Adrenal gland (tissue), 12 donors: ENCODE data around the gene CCDC167. TPM values are rescaled to one million over a fixed set of nuclear protein-coding genes. Genes with fewer than 3 reads are reported as not detected.

Source experiments
- DNase-seq, 7 donors: peaks; one replicate each; pipeline ENCODE4 v3.0.0-alpha.2; 2019 to 2020
- H3K27ac ChIP-seq, 5 donors: fragments of 200-600 bp; sonication (generic) in 4 of 5; 1 replicate in 3 of 5; 2 replicates in 2 of 5; pipeline versions ENCODE4 v1.5.1 to v1.8.0; 2016 to 2020; ENCODE audit warnings: mild to moderate bottlenecking in 1 of 5
- H3K27me3 ChIP-seq: fragments of 200-600 bp; 2 replicates; pipeline ENCODE4 v1.8.0; 2021
- H3K36me3 ChIP-seq, 2 donors: fragments of 200-600 bp; replicated peaks in 1 of 2; 1 replicate in 1 of 2; 2 replicates in 1 of 2; pipeline versions ENCODE4 v1.5.1 to v1.8.0; 2018 to 2022
- H3K4me1 ChIP-seq, 2 donors: fragments of 200-600 bp; replicated peaks in 1 of 2; 1 replicate in 1 of 2; 2 replicates in 1 of 2; pipeline versions ENCODE4 v1.5.1 to v1.8.0; 2018 to 2021
- H3K4me3 ChIP-seq, 4 donors: fragments of 200-600 bp; sonication (generic) in 3 of 4; one replicate each; pipeline ENCODE4 v1.5.1; 2016 to 2018
- H3K9me3 ChIP-seq, 3 donors: fragments of 200-600 bp; sonication (generic) in 1 of 3; replicated peaks in 1 of 3; 1 replicate in 2 of 3; 2 replicates in 1 of 3; pipeline versions ENCODE4 v1.5.1 to v1.8.0; 2016 to 2021
- POLR2A ChIP-seq, 2 donors: fragments of 450-650 bp; IDR thresholded peaks; one replicate each; pipeline ENCODE4 v1.6.1; 2017; ENCODE audit warnings: antibody characterized with exemption in 2 of 2, mild to moderate bottlenecking in 2 of 2, moderate library complexity in 1 of 2
- WGBS, 4 donors: extraction: QIAGEN DNeasy Blood & Tissue Kit in 2 of 4; methylation state at CpG; one replicate each; pipeline versions ENCODE4 v1.1.5 to v1.1.7; 2013 to 2017; 5-methylcytosine and 5-hydroxymethylcytosine counted together
- intact Hi-C, 2 donors: fragments of 100-400 bp; cut with DNase I; formaldehyde crosslinking; loops; one replicate each; pipeline versions ENCODE4 v1.14.1 to v1.15.0; 2022 to 2023
- polyA plus RNA-seq, 3 donors: library from polyadenylated mRNA; stranded (reverse); fragments of 200-250 nt in 2 of 3; fragments of 350-450 nt in 1 of 3; fragmentation: Illumina TruSeq in 1 of 3; extraction: RNeasy Lipid Tissue Mini Kit (QIAGEN cat#74804) in 1 of 3; gene quantifications; one replicate each; pipeline ENCODE4 v1.2.3, GENCODE V29; 2013 to 2014
- total RNA-seq, 9 donors: library from RNA; depleted of rRNA in 4 of 9; stranded (reverse); fragments of >200 nt in 4 of 9; fragments of 120-200 nt in 1 of 9; fragmentation: NEBNext Ultra II Directional in 1 of 9; extraction: Animal tissue kit (Norgen Biotek cat#: 25700) in 1 of 9; gene quantifications; one replicate each; pipeline versions ENCODE4 v1.1.0 to v1.2.4, GENCODE V29; 2013 to 2023
- TF ChIP-seq, protein P1 (sequence below), 6 experiments: fragments of 450-650 bp in 4 of 6; fragments of 200-600 bp in 2 of 6; sonication (generic) in 1 of 6; IDR thresholded peaks; 1 replicate in 5 of 6; 2 replicates in 1 of 6; pipeline versions ENCODE4 v1.5.1 to v1.8.0; 2016 to 2021; ENCODE audit warnings: antibody characterized with exemption in 6 of 6, mild to moderate bottlenecking in 2 of 6, moderate library complexity in 1 of 6
- donor health status: healthy with polysubstance abuse.
- donor health status: Bipolar disorder and iron deficiency.
- donor health status: DM: yes; HTN: yes; CAD: no.
- donor health status: DM: no; HTN: no; CAD: no.
- donor health status: DM: no; HTN: no; CAD: no.
- donor health status: DM: yes; HTN: yes; CAD: no.

Gene CCDC167
- total and polyA plus RNA-seq, 12 donors, result 14.4 to 69.2 (median 20.9) TPM

DNA sequence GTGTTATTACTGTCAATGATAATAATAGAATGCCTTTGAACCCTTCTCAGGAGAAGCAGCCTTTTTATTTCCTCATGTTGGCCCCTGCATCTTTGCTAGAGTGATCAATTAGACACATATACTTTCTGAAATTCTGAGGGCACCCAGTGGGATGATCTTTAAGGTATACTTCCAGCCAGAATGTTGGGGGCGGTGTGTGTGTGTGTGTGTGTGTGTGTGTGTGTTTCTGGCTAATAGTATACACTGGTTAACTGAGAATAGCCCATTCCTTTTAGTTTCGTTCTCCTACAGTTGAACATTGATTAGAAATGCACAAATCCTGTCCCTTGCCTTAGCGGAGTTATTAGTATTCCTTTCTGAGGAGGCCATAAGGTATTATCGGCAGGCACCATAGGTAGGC, 41.7 kb upstream of the CCDC167 start:
- 86 to 91% (median 89%) methylated on average over 4 of the region's 4 CpGs for WGBS, 4 donors
- no peak overlapping the region for H3K4me3 ChIP-seq
- H3K4me1 ChIP-seq, result peaks cover 1 to 2% of the 10 kb centered on the region in 2 donors
- H3K27ac ChIP-seq, result no peak overlapping the region
- H3K36me3 ChIP-seq, result no peaks in the 10 kb centered on the region
- intact Hi-C loops, result no loop called here
- peaks cover 4% of the 10 kb centered on the region for H3K27me3 ChIP-seq
- no peak for DNase-seq
- TF ChIP-seq, protein P1, sequence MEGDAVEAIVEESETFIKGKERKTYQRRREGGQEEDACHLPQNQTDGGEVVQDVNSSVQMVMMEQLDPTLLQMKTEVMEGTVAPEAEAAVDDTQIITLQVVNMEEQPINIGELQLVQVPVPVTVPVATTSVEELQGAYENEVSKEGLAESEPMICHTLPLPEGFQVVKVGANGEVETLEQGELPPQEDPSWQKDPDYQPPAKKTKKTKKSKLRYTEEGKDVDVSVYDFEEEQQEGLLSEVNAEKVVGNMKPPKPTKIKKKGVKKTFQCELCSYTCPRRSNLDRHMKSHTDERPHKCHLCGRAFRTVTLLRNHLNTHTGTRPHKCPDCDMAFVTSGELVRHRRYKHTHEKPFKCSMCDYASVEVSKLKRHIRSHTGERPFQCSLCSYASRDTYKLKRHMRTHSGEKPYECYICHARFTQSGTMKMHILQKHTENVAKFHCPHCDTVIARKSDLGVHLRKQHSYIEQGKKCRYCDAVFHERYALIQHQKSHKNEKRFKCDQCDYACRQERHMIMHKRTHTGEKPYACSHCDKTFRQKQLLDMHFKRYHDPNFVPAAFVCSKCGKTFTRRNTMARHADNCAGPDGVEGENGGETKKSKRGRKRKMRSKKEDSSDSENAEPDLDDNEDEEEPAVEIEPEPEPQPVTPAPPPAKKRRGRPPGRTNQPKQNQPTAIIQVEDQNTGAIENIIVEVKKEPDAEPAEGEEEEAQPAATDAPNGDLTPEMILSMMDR (IDR thresholded peaks at IDR 0.05), result no peak
- TF ChIP-seq POLR2A (IDR thresholded peaks at IDR 0.05), result no peak
- H3K9me3 ChIP-seq, result no peaks in the 10 kb centered on the region

DNA sequence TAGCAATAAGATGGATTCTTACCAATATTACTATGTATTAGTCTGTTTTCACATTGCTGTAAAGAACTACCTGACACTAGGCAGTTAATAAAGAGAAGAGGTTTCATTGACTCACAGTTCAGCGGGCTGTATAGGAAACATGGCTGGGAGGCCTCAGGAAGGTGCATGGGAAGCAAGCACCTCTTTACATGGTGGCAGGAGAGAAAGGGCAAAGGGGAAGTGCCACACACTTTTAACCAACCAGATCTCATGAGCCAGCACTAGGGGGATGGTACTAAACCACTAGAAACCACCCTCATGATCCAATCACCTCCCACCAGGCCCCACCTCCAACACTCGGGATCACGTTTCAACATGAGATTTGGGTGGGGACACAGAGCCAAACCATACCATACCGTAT, 40.7 kb upstream of the CCDC167 start:
- intact Hi-C loops, result no loop called here
- H3K4me3 ChIP-seq, result no peak overlapping the region
- 63 to 78% (median 71%) methylated on average over 3 to 4 of the region's 4 CpGs for WGBS, 4 donors
- peaks cover 12% of the 10 kb centered on the region for H3K27me3 ChIP-seq
- H3K27ac ChIP-seq, result no peak overlapping the region
- H3K9me3 ChIP-seq, result no peaks in the 10 kb centered on the region
- H3K36me3 ChIP-seq, result no peaks in the 10 kb centered on the region
- DNase-seq, result no peak
- TF ChIP-seq, protein P1 (IDR thresholded peaks at IDR 0.05), result no peak
- TF ChIP-seq POLR2A (IDR thresholded peaks at IDR 0.05), result no peak
- peaks cover 4 to 11% of the 10 kb centered on the region in 2 donors for H3K4me1 ChIP-seq

DNA sequence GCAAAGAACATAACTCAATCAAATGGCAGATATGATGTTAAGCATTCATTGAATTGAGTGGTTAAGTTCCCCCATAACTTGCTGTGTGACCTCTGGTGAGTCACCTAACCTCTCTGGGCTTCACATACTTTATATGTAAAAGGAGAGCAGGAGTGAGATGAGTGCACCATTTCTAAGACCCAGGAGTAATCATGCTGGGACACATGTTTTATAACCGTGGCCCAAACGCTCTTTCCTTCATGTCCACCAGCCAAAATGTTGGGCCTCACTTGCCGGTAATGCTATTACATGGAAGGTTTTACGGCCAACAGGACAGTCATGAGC, 40.3 kb upstream of the CCDC167 start:
- DNase-seq, result no peak
- no peak overlapping the region for H3K4me3 ChIP-seq
- H3K4me1 ChIP-seq, result peaks cover 4 to 11% of the 10 kb centered on the region in 2 donors
- no peaks in the 10 kb centered on the region for H3K9me3 ChIP-seq
- TF ChIP-seq, protein P1 (IDR thresholded peaks at IDR 0.05), result no peak
- TF ChIP-seq POLR2A (IDR thresholded peaks at IDR 0.05), result no peak
- 44 to 97% (median 95%) methylated on average over 4 of the region's 4 CpGs for WGBS, 4 donors
- no peak overlapping the region for H3K27ac ChIP-seq
- peaks cover 16% of the 10 kb centered on the region for H3K27me3 ChIP-seq
- no peaks in the 10 kb centered on the region for H3K36me3 ChIP-seq
- intact Hi-C loops, result no loop called here

DNA sequence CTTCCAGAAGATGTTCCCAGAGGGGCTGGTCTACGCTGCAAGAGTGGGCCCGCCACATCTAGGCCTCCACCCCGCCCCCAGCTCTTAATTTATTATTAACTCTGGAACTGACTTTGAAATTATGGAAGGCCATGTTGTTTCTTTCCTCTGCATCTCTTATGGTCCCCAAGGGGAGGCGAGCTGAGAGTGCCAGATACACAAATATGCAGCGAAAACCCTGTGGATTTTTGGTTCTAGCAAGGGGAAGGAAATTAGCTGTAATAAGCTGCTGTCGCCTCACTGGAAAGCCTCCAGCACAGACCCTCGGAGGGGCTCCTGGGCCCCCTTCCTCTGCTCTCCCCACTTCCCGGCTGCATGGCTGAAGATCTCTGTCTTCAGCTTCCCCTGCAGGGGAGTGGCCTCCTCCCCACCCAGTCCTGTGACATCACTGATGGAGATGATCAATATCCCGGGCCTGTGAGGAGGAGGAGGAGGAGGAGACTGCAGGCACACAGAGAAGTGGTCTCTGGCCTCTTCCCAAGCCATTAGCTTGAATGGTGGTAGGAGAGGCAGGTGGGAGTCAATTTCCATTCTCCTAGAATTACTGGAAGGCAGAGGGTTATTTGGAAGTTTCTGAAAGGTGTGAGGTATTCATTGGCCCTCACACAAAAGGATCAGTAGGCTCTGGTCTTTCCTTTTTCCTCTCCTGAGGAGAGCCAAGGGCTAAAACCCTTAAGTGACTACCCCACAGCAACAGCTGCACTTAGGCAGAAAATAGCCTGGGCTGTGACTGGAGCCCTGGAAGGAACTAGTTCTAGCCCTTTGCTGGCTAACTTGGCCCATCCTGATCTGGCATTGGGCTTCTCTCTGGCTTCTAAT, 39.7 kb upstream of the CCDC167 start:
- Histone ChIP-seq H3K27ac (no peak overlapping the region), H3K27me3 (peaks cover 22% of the 10 kb centered on the region), H3K4me1 (peaks cover 4 to 11% of the 10 kb centered on the region in 2 donors), H3K36me3 (no peaks in the 10 kb centered on the region), H3K4me3 (no peak overlapping the region), H3K9me3 (no peaks in the 10 kb centered on the region)
- no peak for DNase-seq
- WGBS, 4 donors, result 77 to 82% (median 80%) methylated on average over 8 to 9 of the region's 9 CpGs
- TF ChIP-seq, protein P1 (IDR thresholded peaks at IDR 0.05), result no peak
- no peak for TF ChIP-seq POLR2A (IDR thresholded peaks at IDR 0.05)
- intact Hi-C loops, result no loop called here
